DOHH2 (cell line): ENCODE data around the gene UBE2M.

ENCODE experiments used
- EZH2phosphoT487 ChIP-seq: fragments of 200-600 bp; sonication (generic); IDR thresholded peaks from 2 replicates; pipeline ENCODE4 v1.6.1; 2017; ENCODE audit warnings: borderline replicate concordance, mild to moderate bottlenecking, antibody characterized with exemption, low read length, moderate library complexity, mixed read lengths
- TF ChIP-seq, protein P1 (sequence below): fragments of 200-600 bp; sonication (generic); IDR thresholded peaks from one replicate; pipeline ENCODE4 v1.5.1; 2014; ENCODE audit warnings: antibody characterized with exemption, mild to moderate bottlenecking, low read depth, low read length; ENCODE audit not compliant: poor library complexity, severe bottlenecking

DNA sequence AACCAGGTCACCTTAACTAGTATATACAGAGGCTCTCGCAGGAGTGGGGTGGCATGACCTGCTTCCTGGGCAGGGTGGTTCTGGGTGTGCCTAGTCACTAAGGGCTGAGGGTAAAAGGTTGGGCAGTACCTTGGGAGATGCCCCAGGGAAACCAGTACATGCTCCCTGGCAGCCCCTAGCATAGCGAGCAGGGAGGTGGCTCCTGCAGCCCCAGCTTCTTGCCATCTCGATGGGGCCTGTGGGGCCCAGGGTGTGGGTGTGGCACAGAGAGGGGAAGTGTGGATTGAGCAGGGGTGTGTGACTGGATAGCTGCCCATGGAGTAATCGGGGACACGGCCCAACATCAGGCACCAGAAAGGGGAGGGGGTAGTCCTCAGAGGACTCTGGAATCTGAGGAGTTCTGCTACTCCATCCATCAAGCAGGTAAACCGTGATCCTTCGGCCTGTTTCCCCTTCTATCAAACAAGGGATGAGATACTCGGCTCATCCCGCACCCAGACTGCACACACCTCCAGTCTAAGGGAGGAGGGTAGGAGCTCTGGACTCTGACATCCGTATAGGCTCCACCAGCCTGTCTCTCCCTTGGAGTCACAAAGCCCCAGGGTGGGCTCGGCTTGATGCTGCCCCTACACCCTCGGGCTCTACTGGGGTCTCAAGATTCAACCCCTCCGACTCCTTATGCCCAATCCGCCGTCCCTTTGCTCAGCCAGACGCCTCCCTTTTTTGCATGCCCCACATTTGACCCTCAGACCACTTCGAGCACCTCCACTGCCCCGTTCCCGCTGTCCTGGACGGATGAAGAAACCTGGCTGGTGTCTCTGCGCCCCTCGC, 39.9 kb downstream of the UBE2M start:
- TF ChIP-seq, protein P1, sequence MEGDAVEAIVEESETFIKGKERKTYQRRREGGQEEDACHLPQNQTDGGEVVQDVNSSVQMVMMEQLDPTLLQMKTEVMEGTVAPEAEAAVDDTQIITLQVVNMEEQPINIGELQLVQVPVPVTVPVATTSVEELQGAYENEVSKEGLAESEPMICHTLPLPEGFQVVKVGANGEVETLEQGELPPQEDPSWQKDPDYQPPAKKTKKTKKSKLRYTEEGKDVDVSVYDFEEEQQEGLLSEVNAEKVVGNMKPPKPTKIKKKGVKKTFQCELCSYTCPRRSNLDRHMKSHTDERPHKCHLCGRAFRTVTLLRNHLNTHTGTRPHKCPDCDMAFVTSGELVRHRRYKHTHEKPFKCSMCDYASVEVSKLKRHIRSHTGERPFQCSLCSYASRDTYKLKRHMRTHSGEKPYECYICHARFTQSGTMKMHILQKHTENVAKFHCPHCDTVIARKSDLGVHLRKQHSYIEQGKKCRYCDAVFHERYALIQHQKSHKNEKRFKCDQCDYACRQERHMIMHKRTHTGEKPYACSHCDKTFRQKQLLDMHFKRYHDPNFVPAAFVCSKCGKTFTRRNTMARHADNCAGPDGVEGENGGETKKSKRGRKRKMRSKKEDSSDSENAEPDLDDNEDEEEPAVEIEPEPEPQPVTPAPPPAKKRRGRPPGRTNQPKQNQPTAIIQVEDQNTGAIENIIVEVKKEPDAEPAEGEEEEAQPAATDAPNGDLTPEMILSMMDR, result no peak
- no peak for TF ChIP-seq EZH2phosphoT487
